ENCODE data around the gene STIL.

GRCh38 chr1:47205918-47206317 lies 108.0 kb downstream of the STIL start:
- TF ChIP-seq CTCF (IDR thresholded peaks at IDR 0.05; ENCODE audit: poor library complexity) (no peak), EZH2phosphoT487 (IDR thresholded peaks at IDR 0.05; ENCODE audit: low read depth, severe bottlenecking, unreplicated experiment) (no peak), EZH2 (IDR thresholded peaks at IDR 0.05; ENCODE audit: borderline replicate concordance) (no peak)

Data from hepatocyte (in vitro differentiated cells).